HG03064 (cell line): ENCODE data around the gene GPSM1.

Experiments used
- ATAC-seq: cut with Tn5 transposase; IDR thresholded peaks from one replicate; pipeline ENCODE4 v1.9.1; 2021; ENCODE audit warnings: low read depth; ENCODE audit not compliant: unreplicated experiment

GPSM1 gene

DNA sequence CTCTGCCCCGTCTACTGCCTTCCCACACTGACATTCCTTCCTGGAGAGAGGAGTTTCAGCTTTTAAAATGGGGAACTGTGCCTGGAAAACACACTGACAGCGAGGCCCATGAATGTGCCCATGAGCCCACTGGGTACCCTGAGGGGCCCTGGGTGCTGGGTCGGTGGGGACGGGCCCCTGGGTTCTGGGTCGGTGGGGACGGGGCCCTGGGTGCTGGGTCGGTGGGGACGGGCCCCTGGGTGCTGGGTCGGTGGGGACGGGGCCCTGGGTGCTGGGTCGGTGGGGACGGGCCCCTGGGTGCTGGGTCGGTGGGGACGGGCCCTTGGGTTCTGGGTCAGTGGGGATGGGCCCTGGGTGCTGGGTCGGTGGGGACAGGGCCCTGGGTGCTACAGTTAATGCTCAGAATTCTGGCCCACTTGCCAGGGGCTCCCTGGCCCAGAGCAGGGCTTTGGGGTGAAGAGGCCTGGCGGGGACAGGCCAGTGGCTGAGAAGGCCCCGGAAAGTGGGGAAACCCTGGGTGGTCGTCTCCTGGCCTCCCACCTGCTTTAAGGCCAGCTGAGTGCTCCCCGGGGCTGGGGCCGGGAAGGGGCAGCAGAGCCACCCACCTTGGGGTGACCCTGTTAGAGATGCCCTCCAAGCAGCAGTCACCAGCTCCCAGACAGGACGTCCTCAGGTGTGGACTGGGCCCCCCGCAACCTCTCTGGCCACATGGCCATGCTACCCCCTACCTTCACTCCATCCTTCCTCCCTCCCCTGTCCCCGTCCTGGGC, 2.5 kb downstream of the GPSM1 start:
- no peak for ATAC-seq

DNA sequence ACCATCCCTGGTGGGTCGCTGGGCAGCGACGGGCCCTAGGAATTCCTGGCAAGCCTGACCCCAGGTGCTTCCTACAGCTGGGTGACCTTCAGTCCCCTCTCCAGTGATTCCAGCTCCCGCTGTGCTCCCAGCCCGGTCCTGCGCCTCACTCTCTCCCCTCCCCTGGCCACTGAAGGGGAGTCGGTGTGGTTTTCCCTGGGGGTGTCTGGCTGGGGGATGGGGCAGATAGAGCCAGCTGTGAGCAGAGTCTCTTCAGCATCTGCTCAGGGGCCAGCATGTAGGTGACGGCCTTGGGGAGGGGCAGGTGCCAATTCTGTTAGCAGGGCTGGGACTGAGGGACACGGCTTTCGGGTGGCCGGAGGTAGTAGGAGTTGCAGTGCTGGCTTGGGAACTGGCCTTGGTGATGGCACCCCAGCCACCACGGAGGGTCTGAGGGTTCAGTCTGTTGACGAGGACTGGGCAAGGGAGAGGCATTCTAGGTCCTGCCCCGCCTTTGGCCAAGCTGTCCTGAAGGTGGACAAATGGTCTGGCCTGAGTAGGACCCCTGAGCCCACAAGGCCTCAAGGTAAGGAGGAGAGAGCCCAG, 3.2 kb downstream of the GPSM1 start:
- no peak for ATAC-seq

DNA sequence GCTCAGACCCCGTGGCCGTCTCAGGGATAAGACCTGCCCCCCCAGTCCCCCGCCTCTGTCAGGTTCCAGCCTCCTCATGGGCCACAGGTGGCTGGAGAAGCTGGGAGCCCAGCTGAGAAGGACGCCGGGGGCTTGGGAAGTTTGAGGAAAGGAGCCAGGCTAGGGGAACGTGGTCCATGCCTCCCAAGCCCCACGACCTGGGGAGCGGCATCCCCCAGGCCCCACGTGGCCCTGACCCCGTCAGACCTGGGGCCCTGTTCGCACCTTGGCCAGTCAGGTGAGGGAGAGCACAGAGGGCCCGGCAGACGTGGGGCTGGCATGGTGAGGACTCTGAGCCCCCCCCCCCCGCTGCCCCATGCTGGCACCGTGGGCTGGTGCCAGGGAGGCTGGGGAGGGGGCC, 3.7 kb downstream of the GPSM1 start:
- no peak for ATAC-seq

DNA sequence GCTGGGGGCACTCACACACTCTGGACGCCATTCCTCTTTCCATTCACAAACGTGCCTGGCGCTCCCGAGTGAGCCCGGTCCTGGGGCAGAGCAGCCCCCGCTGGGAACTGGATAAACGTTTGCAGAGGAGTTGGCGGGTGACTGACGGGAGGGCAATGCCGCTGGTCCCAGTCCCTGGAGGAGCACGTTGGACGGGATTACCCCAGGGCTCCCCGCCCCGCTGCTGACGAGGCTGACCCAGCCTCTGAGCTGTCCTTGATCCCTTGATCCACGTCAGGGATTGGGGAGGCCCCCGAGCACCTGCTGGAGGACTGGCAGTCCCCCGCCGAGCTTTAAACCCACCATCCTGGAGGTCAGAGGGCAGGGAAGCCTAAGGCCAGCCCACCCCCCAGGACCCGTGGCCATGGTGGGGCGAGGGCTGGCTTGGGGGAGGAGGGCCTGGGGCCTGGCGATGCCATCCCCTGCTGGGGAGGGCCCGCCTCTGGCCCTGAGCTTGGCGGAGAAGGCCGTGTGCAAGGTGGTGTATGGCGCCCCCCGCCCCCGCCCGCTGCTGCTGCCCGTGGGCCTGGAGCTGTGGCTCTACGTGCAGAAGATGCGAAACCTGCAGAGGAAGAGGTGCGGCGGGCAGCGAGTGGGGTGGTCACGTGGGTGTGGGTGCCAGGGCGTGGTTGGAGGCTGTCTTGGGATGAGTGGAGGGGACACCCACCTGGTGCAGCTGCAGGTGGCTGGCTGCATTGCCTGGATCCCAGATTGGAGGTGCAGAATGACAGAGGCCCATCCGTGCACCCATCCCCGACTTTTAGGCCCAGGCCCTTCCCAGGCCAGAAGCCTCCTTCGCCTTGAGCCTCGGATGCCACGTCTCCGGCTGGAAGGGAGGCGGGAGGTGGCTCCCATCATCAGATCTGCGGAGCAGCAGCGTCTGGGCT, 4.5 kb downstream of the GPSM1 start:
- no peak for ATAC-seq

DNA sequence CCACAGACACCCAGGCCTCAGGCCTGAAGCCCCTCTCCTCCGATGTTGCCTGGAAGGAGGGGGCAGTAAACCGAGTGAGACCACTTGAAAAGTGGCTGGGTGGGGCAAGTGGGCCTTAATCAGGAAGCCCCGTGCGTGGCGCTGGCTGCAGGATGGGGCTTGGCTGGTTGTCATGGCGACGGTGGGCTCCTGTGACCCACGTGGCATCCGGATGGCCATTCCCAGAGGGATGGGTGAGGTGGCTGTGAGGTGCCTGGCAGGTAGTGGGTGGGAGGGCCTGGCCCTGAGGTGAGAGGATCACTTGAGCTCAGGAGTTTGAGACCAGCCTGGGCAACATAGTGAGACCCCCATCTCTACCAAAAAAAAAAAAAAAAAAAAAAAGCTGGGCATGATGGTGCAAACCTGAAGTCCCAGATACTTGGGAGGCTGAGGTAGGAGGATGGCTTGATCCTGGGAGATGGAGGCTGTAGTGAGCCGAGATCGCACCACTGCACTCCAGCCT, 5.2 kb downstream of the GPSM1 start:
- ATAC-seq: no peak

DNA sequence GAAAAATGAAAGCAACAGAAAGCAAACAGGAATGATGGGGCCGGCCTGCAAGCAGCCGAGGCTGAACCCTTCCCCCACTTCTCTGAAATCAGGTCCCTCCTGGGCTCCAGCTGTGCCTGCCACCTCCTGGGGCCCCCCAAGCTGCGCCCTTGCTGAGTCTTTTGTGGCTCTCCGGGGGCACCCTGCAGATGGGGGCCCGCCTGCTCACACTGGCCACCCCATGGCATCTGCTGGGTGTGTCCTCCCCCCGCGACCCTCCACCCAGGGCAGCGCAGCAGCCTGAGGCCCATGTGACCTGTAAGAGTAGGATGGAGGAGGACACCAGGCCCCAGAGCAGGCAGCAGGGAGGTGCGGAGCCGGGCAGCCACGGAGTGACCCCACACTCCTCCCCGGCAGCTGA, 5.7 kb downstream of the GPSM1 start:
- no peak for ATAC-seq

DNA sequence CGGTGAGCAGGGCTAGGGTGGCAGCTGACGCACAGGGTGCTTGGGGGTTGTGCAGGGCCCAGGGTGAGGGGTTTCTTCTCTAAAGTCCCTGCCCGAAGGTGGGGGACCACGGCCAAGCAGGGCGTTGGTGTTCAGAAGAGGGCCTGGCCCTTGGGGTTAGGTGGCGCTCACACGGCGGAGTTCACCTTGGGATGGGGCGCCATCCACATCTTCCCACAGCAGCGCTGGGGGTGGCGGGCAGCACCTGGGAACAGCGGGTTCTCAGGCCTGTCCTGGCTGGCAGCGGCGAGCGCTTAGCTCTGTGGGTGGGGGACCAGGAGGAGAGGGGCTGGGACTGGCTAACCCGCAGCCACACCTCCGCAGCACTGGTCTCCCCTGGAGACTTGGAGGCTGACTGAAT, 6.1 kb downstream of the GPSM1 start:
- ATAC-seq: no peak

DNA sequence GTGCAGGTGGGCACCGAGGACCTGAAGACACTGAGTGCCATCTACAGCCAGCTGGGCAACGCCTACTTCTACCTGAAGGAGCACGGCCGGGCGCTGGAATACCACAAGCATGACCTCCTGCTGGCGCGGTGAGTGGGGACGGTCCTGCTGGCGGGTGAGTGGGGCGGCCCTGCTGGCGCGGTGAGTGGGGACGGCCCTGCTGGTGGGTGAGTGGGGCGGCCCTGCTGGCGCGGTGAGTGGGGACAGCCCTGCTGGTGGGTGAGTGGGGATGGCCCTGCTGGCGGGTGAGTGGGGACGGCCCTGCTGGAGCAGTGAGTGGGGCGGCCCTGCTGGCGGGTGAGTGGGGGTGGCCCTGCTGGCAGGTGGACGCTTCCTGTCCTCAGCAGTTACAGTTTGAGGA, 7.2 kb downstream of the GPSM1 start:
- ATAC-seq: no peak

DNA sequence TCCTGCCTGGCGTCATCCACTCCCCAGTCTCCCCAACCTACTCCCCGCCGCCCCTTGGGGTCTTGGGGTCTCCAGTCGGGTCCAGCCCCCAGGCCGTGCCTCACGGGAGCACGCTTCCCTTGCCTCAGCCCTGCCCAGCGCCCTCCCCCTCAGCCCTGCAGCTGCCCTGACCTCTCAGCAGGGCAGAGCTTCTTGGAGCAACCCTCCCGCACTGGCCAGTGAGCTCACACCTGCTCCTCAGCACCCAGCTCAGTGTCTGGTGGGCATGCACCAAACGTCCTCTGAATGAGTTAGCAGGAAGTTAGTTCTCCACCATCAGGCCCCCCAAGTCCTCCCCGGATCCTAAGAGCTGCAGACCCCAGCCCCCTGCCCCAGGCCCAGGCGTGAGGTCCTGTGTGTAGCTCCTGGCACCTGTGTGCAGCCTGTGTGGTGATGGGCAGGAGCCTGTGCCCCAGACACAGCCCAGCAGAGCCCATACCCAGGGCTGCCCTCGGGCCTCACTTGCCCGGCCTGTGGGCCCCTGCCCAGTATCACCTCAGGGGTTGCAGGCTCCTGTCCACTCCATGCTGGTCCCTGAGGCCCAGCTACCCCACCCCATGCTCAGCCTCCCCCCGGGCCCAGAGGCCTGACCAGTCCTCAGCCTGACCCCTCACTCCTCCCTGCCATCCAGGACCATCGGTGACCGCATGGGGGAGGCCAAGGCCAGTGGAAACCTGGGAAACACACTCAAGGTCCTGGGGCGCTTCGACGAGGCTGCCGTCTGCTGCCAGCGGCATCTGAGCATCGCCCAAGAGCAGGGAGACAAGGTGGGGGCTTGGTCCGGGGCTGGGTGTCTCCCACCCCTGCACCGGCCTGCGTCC, 8.2 kb downstream of the GPSM1 start:
- ATAC-seq: no peak

DNA sequence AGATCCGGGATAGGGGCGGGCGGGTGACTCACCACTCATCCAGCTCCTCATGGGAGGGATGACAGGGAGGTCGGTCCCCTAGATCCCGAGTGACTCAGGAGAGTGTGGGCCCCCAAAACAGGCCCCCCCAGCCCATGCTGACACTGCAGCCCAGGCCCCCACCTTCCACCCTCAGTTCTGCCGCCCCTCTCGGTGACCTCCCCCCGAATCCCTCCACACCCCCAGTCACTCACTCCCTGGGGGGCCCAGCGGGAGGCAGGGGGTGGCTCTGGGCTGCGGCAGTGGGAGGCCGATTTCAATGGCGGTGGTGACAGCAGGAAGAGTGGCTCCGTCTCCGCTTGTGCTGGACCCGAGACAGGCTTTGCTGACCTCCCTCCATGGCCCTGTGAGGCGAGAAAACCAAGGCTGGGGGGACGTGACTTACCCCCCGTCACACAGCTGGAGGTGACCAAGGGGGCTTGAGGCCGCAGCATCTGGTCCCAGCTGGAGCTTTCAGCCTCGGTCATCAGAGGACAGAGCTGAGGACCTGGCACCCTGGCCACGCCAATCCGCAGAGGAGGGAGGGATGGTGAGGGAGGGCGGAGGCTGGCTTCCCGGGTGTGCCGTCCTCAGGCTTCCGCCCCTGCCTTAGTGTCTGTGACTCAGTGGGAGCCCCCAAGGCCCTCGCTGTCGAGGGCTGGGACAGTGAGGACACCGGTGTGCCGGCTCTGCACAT, 9.0 kb downstream of the GPSM1 start:
- ATAC-seq: no peak

DNA sequence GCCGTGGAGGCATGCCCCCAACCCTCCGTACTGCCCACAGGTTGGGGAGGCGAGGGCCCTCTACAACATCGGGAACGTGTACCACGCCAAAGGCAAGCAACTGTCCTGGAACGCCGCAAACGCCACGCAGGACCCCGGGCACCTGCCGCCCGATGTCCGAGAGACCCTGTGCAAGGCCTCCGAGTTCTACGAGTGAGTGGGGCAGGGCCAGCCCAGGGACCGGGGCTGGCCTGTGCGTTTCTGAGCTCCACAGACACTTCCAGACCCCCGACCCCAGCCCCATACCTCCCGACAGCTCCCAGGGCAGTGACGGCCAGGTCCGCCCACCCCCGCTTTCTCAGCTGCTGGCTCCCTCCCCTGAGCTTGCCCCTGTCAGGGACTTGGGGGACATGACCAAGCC, 9.5 kb downstream of the GPSM1 start:
- ATAC-seq: no peak

DNA sequence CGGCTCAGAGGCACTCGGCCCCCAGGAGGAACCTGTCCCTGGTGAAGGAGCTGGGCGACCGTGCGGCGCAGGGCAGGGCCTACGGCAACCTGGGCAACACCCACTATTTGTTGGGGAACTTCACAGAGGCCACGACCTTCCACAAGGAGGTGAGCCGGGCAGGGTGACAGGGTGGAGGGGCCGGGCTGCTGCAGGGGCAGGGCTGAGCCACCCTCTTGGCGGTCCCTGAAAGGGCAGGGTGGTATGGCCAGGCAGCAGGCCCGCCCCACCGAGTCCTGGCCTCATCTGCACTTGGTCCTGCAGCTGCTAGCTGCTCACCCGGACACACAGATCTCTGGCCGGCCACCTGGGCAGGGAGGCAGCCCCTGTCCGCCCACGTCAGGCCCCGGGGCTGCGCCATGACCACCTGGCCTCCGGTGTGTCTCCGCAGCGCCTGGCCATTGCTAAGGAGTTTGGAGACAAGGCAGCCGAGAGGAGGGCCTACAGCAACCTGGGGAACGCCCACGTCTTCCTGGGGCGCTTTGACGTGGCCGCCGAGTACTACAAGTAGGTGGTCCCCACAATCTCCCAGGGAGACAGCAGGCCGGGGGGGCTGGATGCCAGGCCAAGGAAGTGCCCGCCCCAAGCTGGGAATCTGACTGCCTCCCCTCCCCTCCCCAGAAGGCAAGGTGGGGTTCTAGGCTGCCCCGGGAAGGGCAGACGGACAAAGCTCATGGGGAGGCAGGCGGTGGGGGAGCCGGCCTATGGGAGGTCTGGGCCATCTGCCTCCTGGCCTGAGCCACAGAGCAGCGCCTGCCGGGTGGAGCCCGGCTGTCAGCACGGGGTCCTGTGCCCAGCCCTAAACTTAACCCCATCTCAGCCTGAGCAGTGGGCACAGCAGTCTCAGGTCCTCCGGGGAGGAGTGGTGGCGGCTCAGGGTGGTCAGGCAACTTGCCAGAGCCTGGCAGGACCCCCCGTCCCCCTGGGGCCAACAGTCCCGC, 10.4 kb downstream of the GPSM1 start:
- no peak for ATAC-seq

DNA sequence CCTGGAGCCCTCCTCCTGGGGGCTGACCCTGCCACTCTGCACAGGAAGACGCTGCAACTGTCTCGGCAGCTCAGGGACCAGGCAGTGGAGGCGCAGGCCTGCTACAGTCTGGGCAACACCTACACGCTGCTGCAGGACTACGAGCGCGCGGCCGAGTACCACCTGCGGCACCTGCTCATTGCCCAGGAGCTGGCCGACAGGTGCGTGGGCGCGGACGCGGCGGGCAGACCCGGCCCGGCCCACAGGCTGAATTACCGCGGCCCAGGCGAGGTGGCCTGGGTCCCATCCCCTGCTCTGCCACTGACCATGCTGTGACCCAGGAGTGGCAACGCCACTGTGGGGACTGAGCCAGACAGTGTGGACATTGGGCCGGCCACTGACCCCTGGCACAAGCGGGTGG, 11.2 kb downstream of the GPSM1 start:
- ATAC-seq: no peak

DNA sequence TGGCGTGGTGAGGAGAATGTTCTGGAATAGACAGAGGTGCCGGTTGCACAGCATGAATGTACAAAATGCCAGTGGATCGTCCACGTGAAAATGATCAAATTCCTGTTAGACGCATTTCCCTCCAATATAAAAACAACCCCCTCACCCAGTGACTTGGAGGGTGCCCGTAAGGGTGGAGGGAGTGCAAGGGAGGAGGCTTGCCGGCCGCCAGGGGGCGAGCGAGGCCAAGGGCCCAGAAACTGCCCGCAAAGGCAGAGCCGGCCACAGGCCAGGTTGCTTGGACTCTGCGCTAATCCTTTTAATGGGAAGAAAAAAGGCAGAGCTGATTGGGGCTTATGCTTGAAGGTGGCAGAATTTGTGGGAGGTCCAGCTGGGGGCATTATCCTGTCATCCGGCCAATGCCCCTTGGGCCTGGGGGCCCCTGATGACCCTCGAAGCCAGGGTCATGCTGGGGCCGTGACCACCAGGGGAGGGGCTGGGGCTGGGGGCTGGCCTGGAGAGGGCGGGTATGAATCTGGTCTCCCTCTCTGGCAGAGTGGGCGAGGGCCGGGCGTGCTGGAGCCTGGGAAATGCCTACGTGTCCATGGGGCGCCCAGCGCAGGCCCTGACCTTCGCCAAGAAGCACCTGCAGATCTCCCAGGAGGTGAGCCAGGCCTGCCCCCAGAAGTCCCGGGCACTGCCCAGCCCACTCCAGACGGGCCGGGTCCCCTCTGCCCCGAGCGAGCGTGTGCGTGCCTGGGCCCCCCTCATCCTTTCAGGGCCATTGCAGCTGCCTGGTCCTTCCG, 12.0 kb downstream of the GPSM1 start:
- ATAC-seq: no peak

DNA sequence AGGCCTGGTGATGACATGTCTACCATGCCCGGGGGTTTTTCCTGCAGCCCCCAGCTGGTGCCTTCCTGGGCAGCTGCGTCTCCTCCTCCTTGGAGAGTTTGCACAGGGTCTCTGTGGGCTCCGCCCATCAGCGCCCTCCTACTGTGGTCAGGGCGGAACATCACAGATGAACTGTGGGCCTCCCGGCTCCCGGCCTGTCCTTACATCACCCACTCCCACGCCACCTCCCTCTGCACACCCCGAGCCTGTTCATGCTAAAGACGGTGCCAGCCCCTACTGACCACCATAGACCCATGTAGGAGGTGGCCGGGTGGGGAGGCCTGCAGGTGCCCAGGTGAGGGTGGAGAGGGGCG, 12.6 kb downstream of the GPSM1 start:
- ATAC-seq: no peak

DNA sequence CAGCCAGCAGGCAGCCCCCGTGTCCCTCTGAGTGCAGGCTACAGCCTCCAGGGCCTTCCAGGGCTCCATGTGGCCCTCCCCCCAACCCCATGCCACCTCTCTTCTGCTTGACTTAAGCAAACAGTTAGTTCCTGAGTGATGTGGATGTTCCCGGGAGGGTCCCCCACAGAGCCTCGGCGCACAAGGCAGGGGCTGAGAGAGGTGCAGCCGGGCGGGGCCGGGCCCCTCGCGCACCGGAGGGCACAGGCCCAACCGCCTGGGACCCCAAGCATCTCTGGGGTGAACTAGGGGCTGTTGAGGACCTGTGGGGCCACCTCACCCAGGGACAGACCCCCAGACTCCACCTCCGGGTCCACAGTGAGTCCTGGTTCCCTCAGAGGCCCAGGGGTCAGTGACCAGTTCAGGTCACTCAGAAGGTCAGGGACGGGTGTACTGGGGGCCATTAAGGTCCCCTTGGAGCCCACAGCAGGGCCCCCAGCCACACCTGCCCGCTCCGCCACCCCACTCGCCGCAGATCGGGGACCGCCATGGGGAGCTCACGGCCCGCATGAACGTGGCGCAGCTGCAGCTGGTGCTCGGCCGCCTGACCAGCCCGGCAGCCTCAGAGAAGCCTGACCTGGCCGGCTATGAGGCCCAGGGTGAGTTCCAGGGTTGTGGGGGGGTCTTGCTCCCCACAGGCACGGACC, 13.2 kb downstream of the GPSM1 start:
- ATAC-seq: no peak

DNA sequence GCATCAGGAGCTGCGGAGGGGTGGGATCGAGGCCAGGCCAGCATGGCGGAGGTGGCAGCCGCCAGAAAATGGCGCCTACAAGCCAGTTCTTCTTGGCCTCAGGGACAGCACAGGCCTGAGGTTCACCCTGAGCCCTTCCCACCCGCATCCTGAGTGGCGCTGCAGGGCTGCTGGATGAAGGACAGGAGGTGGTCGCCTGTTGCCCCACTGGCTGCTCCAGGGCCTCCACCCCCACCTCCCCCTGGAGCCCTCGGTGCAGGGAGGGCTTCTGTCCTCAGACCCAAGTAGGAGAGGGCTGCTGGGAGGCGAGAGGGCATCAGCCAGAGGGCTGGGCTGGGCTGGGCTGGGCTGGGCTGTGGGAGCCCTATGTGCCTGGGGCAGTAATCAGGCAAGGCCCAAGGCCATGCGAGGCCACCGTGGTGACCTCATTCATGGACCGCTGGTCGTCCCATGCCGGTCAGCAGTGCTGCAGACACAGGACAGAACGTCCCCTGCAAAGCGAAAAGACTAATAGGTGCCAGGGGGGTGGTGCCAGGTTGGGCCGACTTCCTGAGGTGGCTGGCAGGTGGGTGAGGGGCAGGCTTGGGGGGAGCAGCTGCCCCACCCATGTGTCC, 13.8 kb downstream of the GPSM1 start:
- no peak for ATAC-seq
